KG1 (cell line): ENCODE measurements around the gene GRIA4.

Source experiments
- DNase-seq: peaks from one replicate; lab custom pipeline; 2025; lab: John Stamatoyannopoulos, UW

GRIA4 gene

DNA sequence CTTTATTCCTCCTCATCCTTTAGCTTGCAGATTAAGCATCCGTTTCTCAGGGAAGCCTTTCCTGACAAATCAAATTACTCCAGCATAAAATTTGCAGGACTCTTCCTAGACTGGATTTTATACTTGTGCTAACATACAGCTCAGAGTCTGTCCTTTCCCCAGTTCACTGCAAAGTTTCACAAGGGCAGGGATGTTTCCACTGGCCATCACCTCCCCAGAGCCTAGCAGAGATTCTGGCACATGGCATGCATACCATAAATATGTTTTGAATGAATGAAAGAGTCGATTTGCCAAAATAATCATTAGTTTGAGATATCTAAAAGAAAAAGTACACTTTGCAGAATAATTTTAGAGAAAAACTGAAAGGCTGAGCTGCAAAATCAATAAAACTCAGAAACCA lies 401.6 kb downstream of the GRIA4 start:
- DNase-seq = no peak

DNA sequence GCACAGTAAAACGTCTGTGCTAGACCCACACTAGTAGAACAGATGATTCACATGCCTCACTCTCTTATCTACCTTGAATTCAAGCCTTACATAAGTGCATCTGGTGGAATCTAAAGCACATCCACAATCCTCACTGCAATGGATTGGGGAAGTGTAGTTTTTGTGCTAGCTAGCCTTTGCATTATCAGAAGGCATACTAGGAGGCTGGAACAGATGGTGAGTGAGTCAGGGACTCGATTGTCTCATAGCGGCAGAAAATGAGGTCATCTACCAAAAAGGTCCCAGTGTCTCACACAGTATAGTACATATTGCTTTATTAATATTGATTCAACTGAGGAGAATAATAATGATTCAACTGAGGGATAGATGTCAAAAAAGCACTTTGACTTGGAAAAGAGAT lies 402.9 kb downstream of the GRIA4 start:
- DNase-seq = no peak

DNA sequence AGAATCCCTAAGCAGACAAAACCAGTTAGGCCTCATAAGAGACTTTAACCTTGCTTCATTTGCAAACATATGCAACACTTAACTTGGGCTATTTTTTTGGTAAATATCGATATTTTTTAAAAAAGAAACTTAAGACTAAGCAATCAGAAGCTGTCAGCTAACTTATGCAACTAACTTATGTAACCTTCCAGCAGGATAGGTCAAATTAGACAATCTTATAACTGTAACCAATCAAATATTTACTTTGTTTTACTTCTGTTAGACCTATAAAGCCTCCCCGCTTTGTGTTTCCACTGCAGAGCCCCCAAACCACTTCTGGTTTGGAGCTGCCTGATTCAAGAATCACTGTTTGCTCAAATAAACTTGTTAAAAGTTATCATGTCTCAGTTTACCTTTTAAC lies 404.2 kb downstream of the GRIA4 start:
- no peak for DNase-seq

GRCh38 chr11:106014620-106015019 lies 404.7 kb downstream of the GRIA4 start:
- no peak for DNase-seq

- DNase-seq = no peak
These were observed 405.2 kb downstream of the GRIA4 start for GRCh38 chr11:106015066-106015465.

DNA sequence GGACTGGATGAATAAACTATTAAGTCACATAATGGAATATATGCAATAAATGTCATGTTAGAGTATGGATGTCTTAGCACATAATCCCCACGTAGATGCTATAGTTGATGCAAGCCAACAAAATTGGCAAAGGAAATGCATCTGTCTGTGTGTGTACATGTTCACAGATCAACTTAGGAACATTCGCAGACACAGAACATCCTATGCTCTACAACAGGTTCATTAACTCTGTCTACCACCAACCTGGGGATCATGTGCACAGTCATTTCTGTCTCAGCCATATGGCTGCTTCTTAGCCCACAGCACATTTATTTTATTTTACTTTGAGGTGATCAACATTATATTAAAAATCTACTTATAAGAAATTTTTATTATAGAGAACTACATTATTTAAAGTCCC lies 407.2 kb downstream of the GRIA4 start:
- DNase-seq = no peak

DNA sequence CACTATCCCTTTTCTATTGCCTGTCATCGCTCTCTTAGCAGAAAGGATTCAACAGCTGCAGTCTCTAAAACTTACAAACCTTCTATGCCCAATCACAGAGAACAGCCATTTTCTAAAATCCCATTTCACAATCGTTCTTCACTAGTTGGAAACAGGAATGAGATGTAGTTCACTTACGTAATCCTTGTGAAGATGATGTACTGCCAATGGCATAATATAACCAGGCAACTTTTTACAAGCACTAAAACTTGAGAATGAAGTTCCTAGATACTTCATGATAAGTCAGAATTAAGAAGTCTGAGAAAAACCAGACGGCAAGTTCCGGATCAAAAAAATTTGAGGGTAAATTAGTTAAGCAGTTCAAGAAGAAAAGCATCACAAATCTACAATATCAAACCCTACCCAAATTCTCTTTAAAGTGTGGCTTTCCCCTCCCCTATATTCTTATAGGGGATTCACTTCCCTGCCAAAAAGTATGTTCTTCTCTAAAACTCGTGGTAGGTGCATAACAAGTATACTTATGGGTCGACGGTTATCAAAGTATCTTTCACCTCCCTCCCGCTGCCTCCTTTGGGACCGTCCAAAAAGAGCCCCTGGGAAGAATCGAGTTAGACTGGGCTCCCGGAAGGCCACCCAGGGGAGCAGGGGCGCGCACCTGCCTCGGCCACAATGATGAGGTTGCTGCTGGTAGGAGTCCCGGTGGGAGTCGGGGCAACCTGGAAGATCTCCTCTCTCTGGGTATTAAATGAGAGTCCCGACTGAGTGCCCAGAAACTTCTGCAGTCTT lies 411.5 kb downstream of the GRIA4 start:
- DNase-seq = no peak

- peak; percentile 98 for DNase-seq
These were observed 412.3 kb downstream of the GRIA4 start, which contains the start of gene MSANTD4 for GRCh38 chr11:106021967-106022794. Gene MSANTD4 (minus strand): TSS chr11:106022240. CDS start chr11:106010917, 11,323 bp downstream.

GRCh38 chr11:106022795-106023275 lies 413.0 kb downstream of the GRIA4 start:
- no peak for DNase-seq

DNA sequence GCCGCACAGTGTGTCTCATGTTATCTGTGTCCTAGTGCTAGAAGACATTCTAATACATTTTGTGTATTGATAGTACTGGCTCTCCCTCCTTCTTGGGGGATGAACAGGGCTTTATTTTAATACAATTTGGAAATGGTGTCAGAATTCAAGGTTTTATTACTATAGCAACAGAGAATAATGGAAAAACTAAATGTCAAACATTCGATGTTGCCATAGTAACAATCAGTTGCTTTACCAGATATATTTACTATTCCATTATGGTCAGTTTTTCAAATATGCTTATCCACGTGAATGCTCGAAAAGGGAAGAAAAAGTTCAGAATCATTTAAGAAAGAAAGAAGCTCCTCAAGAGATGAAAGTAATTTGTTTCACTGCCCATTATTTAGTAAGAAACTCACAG lies 420.7 kb downstream of the GRIA4 start:
- DNase-seq = no peak

DNA sequence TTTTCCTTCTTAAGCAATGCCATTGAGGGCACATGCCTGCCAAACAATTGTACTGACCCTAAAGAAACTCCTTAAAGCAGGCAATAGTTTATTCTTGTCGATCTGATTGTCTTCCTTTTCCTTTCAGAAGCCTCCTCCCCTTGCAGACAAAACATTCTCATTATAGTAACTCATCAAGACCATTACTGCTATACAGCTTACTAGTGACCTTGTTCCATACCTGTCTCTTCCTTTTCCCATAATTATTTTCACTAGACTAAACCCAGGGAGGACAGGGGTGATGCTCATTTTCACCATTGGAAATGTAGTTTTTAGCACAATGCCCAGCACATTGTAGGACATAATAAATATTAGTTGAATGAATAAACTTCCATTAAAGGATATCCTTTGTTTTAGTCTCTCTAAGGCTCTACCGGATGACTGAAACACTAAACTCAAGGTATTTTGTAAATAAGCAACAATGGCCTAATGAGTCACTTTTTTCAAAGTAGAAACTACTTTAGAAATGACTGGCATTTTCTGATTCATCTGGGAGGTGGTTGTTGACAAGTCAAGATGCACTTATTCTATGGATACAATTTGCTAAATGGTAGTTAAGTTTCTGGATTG lies 421.4 kb downstream of the GRIA4 start:
- DNase-seq = no peak
